Right ventricle myocardium inferior (tissue), 1 donor: ENCODE data around the gene CLEC10A. TPM values are rescaled to one million over a fixed set of nuclear protein-coding genes. Genes with fewer than 3 reads are reported as not detected.
"Not testable (repeated sequence)": the region's sequence is repeated elsewhere in the genome, so short reads cannot be mapped to it uniquely, and the experiment has no call there.

Experiments used
- ATAC-seq: fragments of 200-7000 bp; cut with Tn5 transposase; one replicate; pipeline ENCODE4 v1.9.1; 2020; ENCODE audit warnings: mild to moderate bottlenecking, moderate library complexity
- DNase-seq: peaks from one replicate; pipeline ENCODE4 v3.0.0; 2021; ENCODE audit errors: missing footprints
- intact Hi-C: fragments of 100-400 bp; cut with DNase I; formaldehyde crosslinking; loops from one replicate; pipeline ENCODE4 v1.11.0; 2022
- total RNA-seq: library from RNA; stranded (reverse); fragmentation: NEBNext Ultra II Directional; extraction: Animal tissue kit (Norgen Biotek cat#: 25700); gene quantifications from one replicate; pipeline ENCODE4 v1.2.1, GENCODE V29; 2021
- donor health status: DM: no; HTN: yes; CAD: no; lungs with severe emphysema.

Gene CLEC10A
- total RNA-seq, 1 donor from 2014 or later: 5.4 TPM

- DNase-seq: no peak
- no peak for ATAC-seq
- intact Hi-C loops: no loop called here
Measured at GRCh38 chr17:7110617-7111306, 30.7 kb upstream of the CLEC10A start.

- ATAC-seq: no peak
- intact Hi-C loops: no loop called here
- DNase-seq: no peak
Measured at GRCh38 chr17:7109461-7110322, 29.6 kb upstream of the CLEC10A start.

- ATAC-seq: no peak
- no peak for DNase-seq
- intact Hi-C loops: no loop called here
Measured at GRCh38 chr17:7108981-7109380, 28.9 kb upstream of the CLEC10A start.

- ATAC-seq (no peak), DNase-seq (no peak)
- intact Hi-C loops: no loop called here
Measured at GRCh38 chr17:7108560-7108925, 28.5 kb upstream of the CLEC10A start.

GRCh38 chr17:7107795-7108559, 27.9 kb upstream of the CLEC10A start:
- no peak for ATAC-seq
- no peak for DNase-seq
- intact Hi-C loops: no loop called here

GRCh38 chr17:7107012-7107754, 27.1 kb upstream of the CLEC10A start:
- DNase-seq (no peak), ATAC-seq (peak; percentile 16)
- intact Hi-C loops: no loop called here

GRCh38 chr17:7102421-7102820, 22.4 kb upstream of the CLEC10A start:
- ATAC-seq (no peak), DNase-seq (no peak)
- intact Hi-C loops: no loop called here

GRCh38 chr17:7101531-7101930, 21.5 kb upstream of the CLEC10A start:
- no peak for DNase-seq
- intact Hi-C loops: no loop called here
- ATAC-seq: no peak

- ATAC-seq, intact Hi-C loops, DNase-seq: not testable (repeated sequence)
Measured at GRCh38 chr17:7100641-7101379, 20.8 kb upstream of the CLEC10A start.

- intact Hi-C loops: no loop called here
- ATAC-seq (no peak), DNase-seq (no peak)
Measured at GRCh38 chr17:7098802-7099459, 18.9 kb upstream of the CLEC10A start.

GRCh38 chr17:7097940-7098339, 17.9 kb upstream of the CLEC10A start:
- DNase-seq (no peak), ATAC-seq (no peak)
- intact Hi-C loops: no loop called here

- DNase-seq (no peak), ATAC-seq (no peak)
- intact Hi-C loops: no loop called here
Measured at GRCh38 chr17:7095625-7096024, 15.6 kb upstream of the CLEC10A start.

- no peak for ATAC-seq
- DNase-seq: no peak
- intact Hi-C loops: no loop called here
Measured at GRCh38 chr17:7094652-7095019, 14.6 kb upstream of the CLEC10A start.

GRCh38 chr17:7091311-7092005, 11.4 kb upstream of the CLEC10A start:
- ATAC-seq, intact Hi-C loops, DNase-seq: not testable (repeated sequence)

- DNase-seq, ATAC-seq, intact Hi-C loops: not testable (repeated sequence)
Measured at GRCh38 chr17:7089570-7089969, 9.5 kb upstream of the CLEC10A start.

- intact Hi-C loops, DNase-seq, ATAC-seq: not testable (repeated sequence)
Measured at GRCh38 chr17:7088442-7088841, 8.4 kb upstream of the CLEC10A start.

- intact Hi-C loops: no loop called here
- ATAC-seq (no peak), DNase-seq (no peak)
Measured at GRCh38 chr17:7084088-7084487, 4.0 kb upstream of the CLEC10A start.
